ENCODE results near the gene GNG2. TPM values are rescaled to one million over a fixed set of nuclear protein-coding genes. Genes with fewer than 3 reads are reported as not detected.
A peak's percentile ranks its signal among the peaks of the same experiment; 100 is the strongest.

Gene GNG2
- total RNA-seq, 5 donors from 2014 or later (not counting 1 experiment from before 2014, with no cell fraction given) = 82.2 to 197 (median 99.0) TPM

GRCh38 chr14:51822499-51822898 is 37.9 kb upstream of the GNG2 start:
- Mint-ChIP-seq H3K4me3 (no peak overlapping the region), H3K27me3 (peaks cover 6 to 7% of the 10 kb centered on the region in 2 donors), H3K4me1 (no peaks in the 10 kb centered on the region), H3K36me3 (no peaks in the 10 kb centered on the region), H3K9me3 (no peaks in the 10 kb centered on the region), H3K27ac (no peak overlapping the region)
- Histone ChIP-seq H3K4me3 (ENCODE audit: control insufficient read depth in 1 of 2, extremely low read depth in 1 of 2, low read length in 1 of 2) (no peak overlapping the region), H3K27me3 (replicated peaks in 1 of 2; ENCODE audit: control insufficient read depth in 2 of 2, extremely low read depth in 1 of 2, insufficient read depth in 2 of 2, low read length in 1 of 2) (no peaks in the 10 kb centered on the region), H3K36me3 (ENCODE audit: control insufficient read depth in 2 of 2, extremely low read depth in 1 of 2, insufficient read depth in 1 of 2, low read length in 1 of 2) (no peaks in the 10 kb centered on the region), H3K27ac (ENCODE audit: low read length) (no peak overlapping the region), H3K9me3 (no peaks in the 10 kb centered on the region), H3K4me1 (ENCODE audit: control insufficient read depth in 1 of 2, extremely low read depth in 1 of 2, insufficient read depth in 2 of 2, low read length in 2 of 2) (peaks cover under 1 to 4% of the 10 kb centered on the region in 2 experiments)
- DNase-seq = no peak
- WGBS (ENCODE audit: insufficient coverage) = 60% methylated on average over 1 of the region's 2 CpGs
- ATAC-seq (replicated peaks in 1 of 4) = no peak
- CTCF ChIA-PET = interaction anchor here in 1 of 2 donors (0.7 kb wide), 1 partner anchor 246 kb away, joined by 3 read pairs; the partner anchor contains the start of gene NID2
- POLR2A ChIA-PET = no interaction called here

GRCh38 chr14:51823706-51824105 is 36.7 kb upstream of the GNG2 start:
- 86% methylated on average over 4 of the region's 6 CpGs for WGBS (ENCODE audit: insufficient coverage)
- H3K27ac ChIP-seq (ENCODE audit: low read length) = no peak overlapping the region
- peaks cover 9 to 10% of the 10 kb centered on the region in 2 experiments for H3K4me1 ChIP-seq (ENCODE audit: control insufficient read depth in 1 of 2, extremely low read depth in 1 of 2, insufficient read depth in 2 of 2, low read length in 2 of 2)
- Mint-ChIP-seq H3K36me3 (no peaks in the 10 kb centered on the region), H3K4me1 (no peaks in the 10 kb centered on the region), H3K27ac (no peak overlapping the region), H3K4me3 (no peak overlapping the region), H3K27me3 (peaks cover 3 to 7% of the 10 kb centered on the region in 2 donors), H3K9me3 (no peaks in the 10 kb centered on the region)
- POLR2A ChIA-PET = interaction anchor here in 1 of 2 donors (0.6 to 0.7 kb wide), 2 partner anchors 37 to 145 kb away, joined by 3 to 4 read pairs; partner anchors contain the start of gene GNG2
- H3K36me3 ChIP-seq (ENCODE audit: control insufficient read depth in 2 of 2, extremely low read depth in 1 of 2, insufficient read depth in 1 of 2, low read length in 1 of 2) = no peaks in the 10 kb centered on the region
- H3K9me3 ChIP-seq = no peaks in the 10 kb centered on the region
- CTCF ChIA-PET = no interaction called here
- no peak overlapping the region for H3K4me3 ChIP-seq (ENCODE audit: control insufficient read depth in 1 of 2, extremely low read depth in 1 of 2, low read length in 1 of 2)
- ATAC-seq (replicated peaks in 1 of 4) = no peak
- no peaks in the 10 kb centered on the region for H3K27me3 ChIP-seq (replicated peaks in 1 of 2; ENCODE audit: control insufficient read depth in 2 of 2, extremely low read depth in 1 of 2, insufficient read depth in 2 of 2, low read length in 1 of 2)
- no peak for DNase-seq

GRCh38 chr14:51824191-51824590 is 36.2 kb upstream of the GNG2 start:
- CTCF ChIA-PET = interaction anchor here in 1 of 2 donors (0.7 kb wide), 1 partner anchor 1015 kb away, joined by 3 read pairs; no protein-coding TSS in a partner anchor
- Mint-ChIP-seq H3K9me3 (no peaks in the 10 kb centered on the region), H3K4me1 (no peaks in the 10 kb centered on the region), H3K27ac (no peak overlapping the region), H3K27me3 (peaks cover 3 to 7% of the 10 kb centered on the region in 2 donors), H3K4me3 (no peak overlapping the region), H3K36me3 (no peaks in the 10 kb centered on the region)
- no peaks in the 10 kb centered on the region for H3K36me3 ChIP-seq (ENCODE audit: control insufficient read depth in 2 of 2, extremely low read depth in 1 of 2, insufficient read depth in 1 of 2, low read length in 1 of 2)
- DNase-seq (no peak), ATAC-seq (replicated peaks in 1 of 4) (no peak)
- no peak overlapping the region for H3K27ac ChIP-seq (ENCODE audit: low read length)
- H3K9me3 ChIP-seq = no peaks in the 10 kb centered on the region
- POLR2A ChIA-PET = no interaction called here
- no peaks in the 10 kb centered on the region for H3K27me3 ChIP-seq (replicated peaks in 1 of 2; ENCODE audit: control insufficient read depth in 2 of 2, extremely low read depth in 1 of 2, insufficient read depth in 2 of 2, low read length in 1 of 2)
- WGBS (ENCODE audit: insufficient coverage) = no CpG with 5 or more reads among the region's 3 CpGs
- H3K4me3 ChIP-seq (ENCODE audit: control insufficient read depth in 1 of 2, extremely low read depth in 1 of 2, low read length in 1 of 2) = no peak overlapping the region
- H3K4me1 ChIP-seq (ENCODE audit: control insufficient read depth in 1 of 2, extremely low read depth in 1 of 2, insufficient read depth in 2 of 2, low read length in 2 of 2) = peaks cover 9 to 10% of the 10 kb centered on the region in 2 experiments

GRCh38 chr14:51825926-51826325 is 34.5 kb upstream of the GNG2 start:
- no CpG with 5 or more reads among the region's 1 CpG for WGBS (ENCODE audit: insufficient coverage)

GRCh38 chr14:51828017-51828797 is 32.2 kb upstream of the GNG2 start:
- DNase-seq (peak; percentile 15 to 69 (median 42)), ATAC-seq (replicated peaks in 1 of 4) (peak; percentile 97 to 100 (median 98))
- Histone ChIP-seq H3K9me3 (peaks cover 4% of the 10 kb centered on the region), H3K27ac (ENCODE audit: low read length) (no peak overlapping the region), H3K4me1 (ENCODE audit: control insufficient read depth in 1 of 2, extremely low read depth in 1 of 2, insufficient read depth in 2 of 2, low read length in 2 of 2) (peaks cover 9 to 10% of the 10 kb centered on the region in 2 experiments), H3K27me3 (replicated peaks in 1 of 2; ENCODE audit: control insufficient read depth in 2 of 2, extremely low read depth in 1 of 2, insufficient read depth in 2 of 2, low read length in 1 of 2) (no peaks in the 10 kb centered on the region), H3K4me3 (ENCODE audit: control insufficient read depth in 1 of 2, extremely low read depth in 1 of 2, low read length in 1 of 2) (no peak overlapping the region), H3K36me3 (ENCODE audit: control insufficient read depth in 2 of 2, extremely low read depth in 1 of 2, insufficient read depth in 1 of 2, low read length in 1 of 2) (no peaks in the 10 kb centered on the region)
- H3K4me1 Mint-ChIP-seq = no peaks in the 10 kb centered on the region
- no peaks in the 10 kb centered on the region for H3K36me3 Mint-ChIP-seq
- H3K9me3 Mint-ChIP-seq = peaks cover 0 to 12% (median 6%) of the 10 kb centered on the region in 3 donors
- peaks cover 0 to 3% of the 10 kb centered on the region in 2 donors for H3K27me3 Mint-ChIP-seq
- 27% methylated on average over 7 of the region's 8 CpGs for WGBS (ENCODE audit: insufficient coverage)
- ChIA-PET CTCF (interaction anchor here (0.5 to 1.7 kb wide), 7 partner anchors 19 to 151 kb away, joined by 3 to 10 read pairs (median 4); partner anchors contain the start of gene GNG2 (in 1 of the 2)), POLR2A (interaction anchor here (0.5 to 1.2 kb wide), 5 partner anchors 18 to 61 kb away, joined by 3 to 11 read pairs (median 4); partner anchors contain the start of gene GNG2 (in 1 of the 2))
- peak overlapping the region; percentile 4 to 8 for H3K27ac Mint-ChIP-seq
- H3K4me3 Mint-ChIP-seq = no peak overlapping the region

More at GRCh38 chr14:51825926-51826325, 34.5 kb upstream of the GNG2 start:
- no peak overlapping the region for H3K27ac Mint-ChIP-seq
- POLR2A ChIA-PET = interaction anchor here in 1 of 2 donors (0.6 kb wide), 1 partner anchor 33 kb away, joined by 3 read pairs; no protein-coding TSS in a partner anchor
- H3K4me3 Mint-ChIP-seq = no peak overlapping the region
- no peak overlapping the region for H3K4me3 ChIP-seq (ENCODE audit: control insufficient read depth in 1 of 2, extremely low read depth in 1 of 2, low read length in 1 of 2)
- no peaks in the 10 kb centered on the region for H3K36me3 Mint-ChIP-seq
- H3K27me3 Mint-ChIP-seq = peaks cover 0 to 3% of the 10 kb centered on the region in 2 donors
- peaks cover 9 to 10% of the 10 kb centered on the region in 2 experiments for H3K4me1 ChIP-seq (ENCODE audit: control insufficient read depth in 1 of 2, extremely low read depth in 1 of 2, insufficient read depth in 2 of 2, low read length in 2 of 2)
- no peaks in the 10 kb centered on the region for H3K4me1 Mint-ChIP-seq
- ATAC-seq (replicated peaks in 1 of 4) (no peak), DNase-seq (no peak)
- no peaks in the 10 kb centered on the region for H3K9me3 Mint-ChIP-seq
- no peaks in the 10 kb centered on the region for H3K9me3 ChIP-seq
- no peaks in the 10 kb centered on the region for H3K27me3 ChIP-seq (replicated peaks in 1 of 2; ENCODE audit: control insufficient read depth in 2 of 2, extremely low read depth in 1 of 2, insufficient read depth in 2 of 2, low read length in 1 of 2)
- no peak overlapping the region for H3K27ac ChIP-seq (ENCODE audit: low read length)
- H3K36me3 ChIP-seq (ENCODE audit: control insufficient read depth in 2 of 2, extremely low read depth in 1 of 2, insufficient read depth in 1 of 2, low read length in 1 of 2) = no peaks in the 10 kb centered on the region
- CTCF ChIA-PET = no interaction called here

- Histone ChIP-seq H3K9me3 (peaks cover 4% of the 10 kb centered on the region), H3K4me1 (ENCODE audit: control insufficient read depth in 1 of 2, extremely low read depth in 1 of 2, insufficient read depth in 2 of 2, low read length in 2 of 2) (no peaks in the 10 kb centered on the region), H3K4me3 (ENCODE audit: control insufficient read depth in 1 of 2, extremely low read depth in 1 of 2, low read length in 1 of 2) (no peak overlapping the region), H3K27ac (ENCODE audit: low read length) (no peak overlapping the region), H3K36me3 (ENCODE audit: control insufficient read depth in 2 of 2, extremely low read depth in 1 of 2, insufficient read depth in 1 of 2, low read length in 1 of 2) (no peaks in the 10 kb centered on the region), H3K27me3 (replicated peaks in 1 of 2; ENCODE audit: control insufficient read depth in 2 of 2, extremely low read depth in 1 of 2, insufficient read depth in 2 of 2, low read length in 1 of 2) (no peaks in the 10 kb centered on the region)
- WGBS (ENCODE audit: insufficient coverage) = 93% methylated on average over 5 of the region's 8 CpGs
- CTCF ChIA-PET = interaction anchor here in 1 of 2 donors (0.6 kb wide), 1 partner anchor 14 kb away, joined by 11 read pairs; no protein-coding TSS in a partner anchor
- no peak for ATAC-seq (replicated peaks in 1 of 4)
- Mint-ChIP-seq H3K9me3 (peaks cover 0 to 13% (median 6%) of the 10 kb centered on the region in 3 donors), H3K27ac (no peak overlapping the region), H3K27me3 (no peaks in the 10 kb centered on the region), H3K4me1 (peaks cover 0 to 2% (median 0%) of the 10 kb centered on the region in 3 donors), H3K4me3 (no peak overlapping the region), H3K36me3 (no peaks in the 10 kb centered on the region)
- no peak for DNase-seq
- POLR2A ChIA-PET = no interaction called here
Measured at GRCh38 chr14:51834240-51834639, 26.2 kb upstream of the GNG2 start.
